Calu3 (cell line): Measurements from ENCODE around the gene ZNF525. TPM values are rescaled to one million over a fixed set of nuclear protein-coding genes. Genes with fewer than 3 reads are reported as not detected.
A peak's percentile ranks its signal among the peaks of the same experiment; 100 is the strongest.

Experiments used
- BruUV-seq: library from RNA; stranded (reverse); fragments of 400-500 nt; replicated peaks from 2 replicates; lab custom pipeline; 2021; lab: Mats Ljungman, UMichigan
- CTCF ChIA-PET: fragments of 300-600 bp; sonication (Branson Sonifier 250); formaldehyde crosslinking; loops from one replicate; lab custom pipeline; 2022; ENCODE audit warnings: antibody characterized with exemption; lab: Charles Lee
- DNase-seq: peaks from one replicate; pipeline ENCODE4 v3.0.0; 2022
- H3K27ac Mint-ChIP-seq: one replicate; pipeline ENCODE4 v1.8.0; 2022; ENCODE audit warnings: mixed read lengths; ENCODE audit not compliant: unreplicated experiment
- H3K27me3 Mint-ChIP-seq: one replicate; pipeline ENCODE4 v1.8.0; 2022; ENCODE audit warnings: mixed read lengths; ENCODE audit not compliant: unreplicated experiment
- H3K36me3 Mint-ChIP-seq: one replicate; pipeline ENCODE4 v1.8.0; 2022; ENCODE audit warnings: mild to moderate bottlenecking, moderate library complexity, mixed read lengths; ENCODE audit not compliant: insufficient read depth, unreplicated experiment
- H3K4me1 Mint-ChIP-seq: one replicate; pipeline ENCODE4 v1.8.0; 2022; ENCODE audit warnings: mild to moderate bottlenecking, low read depth, mixed read lengths; ENCODE audit not compliant: unreplicated experiment
- H3K4me3 Mint-ChIP-seq: one replicate; pipeline ENCODE4 v1.8.0; 2022; ENCODE audit warnings: mild to moderate bottlenecking, low read depth, moderate library complexity, mixed read lengths; ENCODE audit not compliant: unreplicated experiment
- H3K9me3 Mint-ChIP-seq: one replicate; pipeline ENCODE4 v1.8.0; 2022; ENCODE audit warnings: low read depth, mixed read lengths; ENCODE audit not compliant: unreplicated experiment
- intact Hi-C: fragments of 100-400 bp; cut with micrococcal nuclease; formaldehyde crosslinking; loops from one replicate; pipeline ENCODE4 v1.10.0; 2022; ENCODE audit not compliant: unreplicated experiment
- total RNA-seq: library from RNA; stranded (reverse); gene quantifications from 2 replicates; pipeline ENCODE4 v1.2.3, GENCODE V29; 2022
- TF ChIP-seq, protein P1 (sequence below): fragments of 200-600 bp; IDR thresholded peaks from one replicate; pipeline ENCODE4 v1.8.0; 2022; ENCODE audit warnings: antibody characterized with exemption; ENCODE audit not compliant: unreplicated experiment

ZNF525 gene
- total RNA-seq, 1 experiment from 2014 or later: 21.2 TPM

DNA sequence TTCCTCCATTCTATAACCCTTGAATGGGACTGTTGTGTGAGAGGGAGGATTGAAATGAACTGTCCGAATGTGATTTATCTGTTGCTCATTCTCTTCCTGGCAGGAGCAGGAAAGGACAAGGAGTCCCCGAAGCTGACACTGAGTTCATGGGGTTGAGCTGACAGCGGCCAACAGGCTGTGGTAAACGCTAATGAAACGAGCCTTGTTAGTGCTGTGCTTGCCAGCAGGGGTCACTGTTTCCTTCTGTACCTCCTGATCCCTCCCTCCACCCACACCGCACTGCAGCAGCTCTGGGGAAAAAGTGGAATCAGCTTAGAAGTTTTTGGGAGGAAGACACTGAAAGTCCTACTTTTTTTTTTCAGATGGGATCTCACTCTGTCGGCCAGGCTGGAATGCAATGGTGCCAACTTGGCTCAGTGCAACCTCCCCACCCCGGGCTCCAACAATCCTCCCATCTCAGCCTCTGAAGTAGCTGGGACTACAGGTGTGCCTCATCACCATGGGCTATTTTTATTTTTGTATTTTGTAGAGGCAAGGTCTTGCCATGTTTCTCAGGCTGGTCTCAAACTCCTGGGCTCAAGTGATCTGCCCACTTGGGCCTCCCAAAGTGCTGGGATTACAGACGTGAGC, 59.6 kb downstream of the ZNF525 start:
- no TSS peak for BruUV-seq
- CTCF ChIA-PET: no interaction called here
- TF ChIP-seq, protein P1, sequence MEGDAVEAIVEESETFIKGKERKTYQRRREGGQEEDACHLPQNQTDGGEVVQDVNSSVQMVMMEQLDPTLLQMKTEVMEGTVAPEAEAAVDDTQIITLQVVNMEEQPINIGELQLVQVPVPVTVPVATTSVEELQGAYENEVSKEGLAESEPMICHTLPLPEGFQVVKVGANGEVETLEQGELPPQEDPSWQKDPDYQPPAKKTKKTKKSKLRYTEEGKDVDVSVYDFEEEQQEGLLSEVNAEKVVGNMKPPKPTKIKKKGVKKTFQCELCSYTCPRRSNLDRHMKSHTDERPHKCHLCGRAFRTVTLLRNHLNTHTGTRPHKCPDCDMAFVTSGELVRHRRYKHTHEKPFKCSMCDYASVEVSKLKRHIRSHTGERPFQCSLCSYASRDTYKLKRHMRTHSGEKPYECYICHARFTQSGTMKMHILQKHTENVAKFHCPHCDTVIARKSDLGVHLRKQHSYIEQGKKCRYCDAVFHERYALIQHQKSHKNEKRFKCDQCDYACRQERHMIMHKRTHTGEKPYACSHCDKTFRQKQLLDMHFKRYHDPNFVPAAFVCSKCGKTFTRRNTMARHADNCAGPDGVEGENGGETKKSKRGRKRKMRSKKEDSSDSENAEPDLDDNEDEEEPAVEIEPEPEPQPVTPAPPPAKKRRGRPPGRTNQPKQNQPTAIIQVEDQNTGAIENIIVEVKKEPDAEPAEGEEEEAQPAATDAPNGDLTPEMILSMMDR: no peak
- intact Hi-C loops: no loop called here
- Mint-ChIP-seq H3K9me3 (peaks cover 10% of the 10 kb centered on the region), H3K4me3 (no peak overlapping the region), H3K36me3 (peaks cover 5% of the 10 kb centered on the region), H3K4me1 (no peaks in the 10 kb centered on the region), H3K27ac (no peak overlapping the region), H3K27me3 (no peaks in the 10 kb centered on the region)
- no peak for DNase-seq

DNA sequence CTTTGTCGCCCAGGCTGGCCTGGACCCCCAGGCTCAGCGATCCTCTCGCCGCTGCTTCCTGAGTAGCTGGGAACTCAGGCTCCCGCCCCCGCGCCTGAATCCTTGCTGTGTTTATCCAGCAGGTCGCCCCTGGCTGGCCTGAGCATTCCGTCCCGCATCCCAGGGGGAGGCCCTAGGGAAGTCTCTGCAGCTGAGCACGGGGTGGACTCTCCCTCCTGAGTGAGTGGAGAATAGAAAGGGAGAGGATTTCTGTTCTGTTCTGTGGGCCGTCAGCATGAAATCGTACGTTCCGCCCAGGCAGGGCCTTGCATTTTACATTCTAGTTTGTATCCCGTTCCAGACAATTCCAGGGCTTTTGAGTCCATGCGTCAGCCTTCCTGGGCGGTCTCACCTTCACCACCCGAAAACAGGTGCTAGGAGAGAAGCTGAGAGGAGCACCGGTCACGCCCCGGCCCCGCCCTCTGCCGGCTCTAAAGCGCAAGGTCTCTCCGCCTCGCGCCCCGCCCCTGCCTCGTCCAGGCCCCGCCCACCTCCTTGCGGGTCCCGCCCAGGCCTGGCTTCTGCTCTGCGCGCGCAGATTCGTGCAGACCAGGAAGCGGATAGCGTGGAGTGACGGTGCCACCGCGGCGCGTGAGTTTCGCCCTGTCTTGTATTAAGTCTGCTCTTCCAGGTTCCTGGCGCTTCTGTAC, 66.0 kb downstream of the ZNF525 start, which contains the start of gene ZNF761:
TSS of gene ZNF761 (plus strand) at position 586 of the 689 bp plus-strand sequence. CDS start 15,285 bp downstream, outside the sequence.
- CTCF ChIA-PET: no interaction called here
- H3K4me1 Mint-ChIP-seq: peaks cover 12% of the 10 kb centered on the region
- no peaks in the 10 kb centered on the region for H3K27me3 Mint-ChIP-seq
- peak within 1 kb of the TSS; percentile 79 for H3K4me3 Mint-ChIP-seq
- H3K36me3 Mint-ChIP-seq: peaks cover 44% of the 10 kb centered on the region
- intact Hi-C loops: no loop called here
- peak within 1 kb of the TSS; percentile 58 for H3K27ac Mint-ChIP-seq
- TF ChIP-seq, protein P1: peak; percentile 51
- H3K9me3 Mint-ChIP-seq: peaks cover 22% of the 10 kb centered on the region
- DNase-seq: peak; percentile 95
- no TSS peak for BruUV-seq

DNA sequence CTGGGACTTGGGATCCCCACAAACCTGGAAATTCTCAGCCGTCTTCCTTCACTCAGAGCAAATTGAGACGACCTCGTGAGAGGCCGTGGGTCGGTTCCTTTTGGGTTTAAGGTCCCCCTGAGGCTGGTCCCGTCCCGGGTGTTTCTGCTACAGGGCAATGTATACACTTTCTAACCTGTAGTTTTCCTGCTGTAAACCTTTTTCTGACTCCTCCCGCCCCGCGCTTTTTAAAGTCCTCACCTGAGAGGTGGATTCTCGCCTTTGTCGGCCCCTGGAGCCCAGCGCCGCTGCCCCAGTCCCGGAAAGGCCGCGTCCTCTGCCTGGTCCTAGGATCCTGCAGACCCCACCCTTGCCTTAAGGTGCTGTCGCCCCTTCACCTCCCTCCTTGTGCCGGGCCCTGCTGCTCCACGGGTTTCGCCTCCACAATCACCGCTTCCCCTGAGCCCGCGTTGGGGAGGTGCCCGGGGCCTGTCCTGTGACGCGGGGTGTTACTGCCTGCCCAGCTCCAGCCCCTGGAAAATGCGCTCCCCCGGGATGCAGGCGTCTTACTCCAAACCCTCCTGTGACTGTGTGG, 66.7 kb downstream of the ZNF525 start:
- H3K4me1 Mint-ChIP-seq: peaks cover 12% of the 10 kb centered on the region
- H3K27ac Mint-ChIP-seq: peak overlapping the region; percentile 58
- peak overlapping the region; percentile 79 for H3K4me3 Mint-ChIP-seq
- H3K9me3 Mint-ChIP-seq: peaks cover 22% of the 10 kb centered on the region
- intact Hi-C loops: no loop called here
- CTCF ChIA-PET: no interaction called here
- DNase-seq: peak; percentile 30
- H3K27me3 Mint-ChIP-seq: no peaks in the 10 kb centered on the region
- H3K36me3 Mint-ChIP-seq: peaks cover 44% of the 10 kb centered on the region
- TF ChIP-seq, protein P1: no peak
- TSS peak; percentile 46 for BruUV-seq

Other genes starting within 250 kb of the ZNF525 start
- gene ZNF415, start 232.8 kb upstream of the ZNF525 start, total RNA-seq: not detected in 2 replicates
- gene ZNF347, start 206.7 kb upstream of the ZNF525 start, total RNA-seq: not detected in 2 replicates
- gene ZNF665, start 172.3 kb upstream of the ZNF525 start, total RNA-seq: not detected in 2 replicates
- not detected in 2 replicates for gene ZNF677, start 110.8 kb upstream of the ZNF525 start, total RNA-seq
- gene VN1R2, start 107.4 kb upstream of the ZNF525 start, total RNA-seq: not detected in 2 replicates
- not detected in 2 replicates for gene VN1R4, start 98.0 kb upstream of the ZNF525 start, total RNA-seq
- 8.7 and 9.4 TPM in 2 replicates for gene ZNF845, start 32.0 kb upstream of the ZNF525 start, total RNA-seq
- gene ZNF765, start 29.4 kb downstream of the ZNF525 start, total RNA-seq: 13.1 and 14.8 TPM in 2 replicates
- gene ZNF761, start 66.3 kb downstream of the ZNF525 start, total RNA-seq: 10.6 and 11.4 TPM in 2 replicates
- gene ZNF813, start 102.0 kb downstream of the ZNF525 start, total RNA-seq: not detected in 2 replicates
- gene ZNF331, start 172.4 kb downstream of the ZNF525 start, total RNA-seq: 8.5 and 9.4 TPM in 2 replicates